Measurements from ENCODE around the gene C1orf115.
A peak's percentile ranks its signal among the peaks of the same experiment; 100 is the strongest.

Gene C1orf115

GRCh38 chr1:220666349-220666748 lies 23.8 kb upstream of the C1orf115 start:
- TF ChIP-seq CTCF (IDR thresholded peaks at IDR 0.05; ENCODE audit: low read depth, low read length) = no peak
- no peak overlapping the region for H3K4me3 ChIP-seq (ENCODE audit: low read depth, low read length)
- no peaks in the 10 kb centered on the region for H3K27me3 ChIP-seq (ENCODE audit: insufficient read depth, low read depth, severe bottlenecking)
- DNase-seq = no peak
- no peak overlapping the region for H3K27ac ChIP-seq
- no peaks in the 10 kb centered on the region; the same call in 1 of the 2 replicates for H3K36me3 ChIP-seq
- H3K9me3 ChIP-seq (ENCODE audit: severe bottlenecking) = no peaks in the 10 kb centered on the region

- no peak for TF ChIP-seq CTCF (IDR thresholded peaks at IDR 0.05; ENCODE audit: low read depth, low read length)
- Histone ChIP-seq H3K27ac (no peak overlapping the region), H3K36me3 (no peaks in the 10 kb centered on the region), H3K9me3 (ENCODE audit: severe bottlenecking) (no peaks in the 10 kb centered on the region), H3K27me3 (ENCODE audit: insufficient read depth, low read depth, severe bottlenecking) (no peaks in the 10 kb centered on the region), H3K4me3 (ENCODE audit: low read depth, low read length) (no peak overlapping the region)
- no peak for DNase-seq
Measured at GRCh38 chr1:220669005-220669404, 21.2 kb upstream of the C1orf115 start.

GRCh38 chr1:220670365-220670764 lies 19.8 kb upstream of the C1orf115 start:
- no peak overlapping the region for H3K27ac ChIP-seq
- H3K4me3 ChIP-seq (ENCODE audit: low read depth, low read length) = no peak overlapping the region
- no peak for DNase-seq
- H3K27me3 ChIP-seq (ENCODE audit: insufficient read depth, low read depth, severe bottlenecking) = no peaks in the 10 kb centered on the region
- TF ChIP-seq CTCF (IDR thresholded peaks at IDR 0.05; ENCODE audit: low read depth, low read length) = no peak
- no peaks in the 10 kb centered on the region for H3K36me3 ChIP-seq
- no peaks in the 10 kb centered on the region for H3K9me3 ChIP-seq (ENCODE audit: severe bottlenecking)

- TF ChIP-seq CTCF (IDR thresholded peaks at IDR 0.05; ENCODE audit: low read depth, low read length) = no peak
- H3K27me3 ChIP-seq (ENCODE audit: insufficient read depth, low read depth, severe bottlenecking) = no peaks in the 10 kb centered on the region
- no peaks in the 10 kb centered on the region for H3K9me3 ChIP-seq (ENCODE audit: severe bottlenecking)
- no peak for DNase-seq
- H3K36me3 ChIP-seq = no peaks in the 10 kb centered on the region
- no peak overlapping the region for H3K27ac ChIP-seq
- H3K4me3 ChIP-seq (ENCODE audit: low read depth, low read length) = no peak overlapping the region
Measured at GRCh38 chr1:220673921-220674320, 16.2 kb upstream of the C1orf115 start.

- no peak overlapping the region for H3K27ac ChIP-seq
- no peak for DNase-seq
- H3K36me3 ChIP-seq = no peaks in the 10 kb centered on the region
- H3K27me3 ChIP-seq (ENCODE audit: insufficient read depth, low read depth, severe bottlenecking) = no peaks in the 10 kb centered on the region
- no peak for TF ChIP-seq CTCF (IDR thresholded peaks at IDR 0.05; ENCODE audit: low read depth, low read length)
- H3K4me3 ChIP-seq (ENCODE audit: low read depth, low read length) = no peak overlapping the region
- H3K9me3 ChIP-seq (ENCODE audit: severe bottlenecking) = no peaks in the 10 kb centered on the region
Measured at GRCh38 chr1:220677251-220677650, 12.9 kb upstream of the C1orf115 start.

GRCh38 chr1:220680085-220680687 lies 10.0 kb upstream of the C1orf115 start:
- Histone ChIP-seq H3K9me3 (ENCODE audit: severe bottlenecking) (no peaks in the 10 kb centered on the region), H3K27ac (no peak overlapping the region), H3K36me3 (no peaks in the 10 kb centered on the region), H3K4me3 (ENCODE audit: low read depth, low read length) (no peak overlapping the region), H3K27me3 (ENCODE audit: insufficient read depth, low read depth, severe bottlenecking) (no peaks in the 10 kb centered on the region)
- DNase-seq = peak; percentile 59
- TF ChIP-seq CTCF (IDR thresholded peaks at IDR 0.05; ENCODE audit: low read depth, low read length) = peak; percentile 76
